GM23338 (cell line): ENCODE measurements around the gene PSMA7. TPM values are rescaled to one million over a fixed set of nuclear protein-coding genes. Genes with fewer than 3 reads are reported as not detected.

Source experiments
- ATAC-seq: fragments of 200-7000 bp; cut with Tn5 transposase; 3 replicates; pipeline ENCODE4 v1.9.1; 2020
- DNase-seq: peaks from one replicate; pipeline ENCODE4 v3.0.0-alpha.2; 2015; ENCODE audit warnings: low spot score
- H2AFZ ChIP-seq: fragments of 200-600 bp; sonication (generic); 2 replicates; pipeline ENCODE4 v1.8.0; 2016; ENCODE audit warnings: antibody characterized with exemption, mild to moderate bottlenecking, moderate library complexity
- H3F3A ChIP-seq: fragments of 200-600 bp; sonication (generic); replicated peaks from 2 replicates; pipeline ENCODE4 v1.8.0; 2017; ENCODE audit warnings: antibody characterized with exemption, mixed run types, low read depth
- H3K27ac ChIP-seq: fragments of 200-600 bp; sonication (generic); 2 replicates; pipeline ENCODE4 v1.6.1; 2016; ENCODE audit warnings: low read depth
- H3K27me3 ChIP-seq: fragments of 200-600 bp; sonication (generic); 2 replicates; pipeline ENCODE4 v1.8.0; 2016; ENCODE audit warnings: mild to moderate bottlenecking, mixed run types, moderate library complexity; ENCODE audit not compliant: insufficient read depth
- H3K36me3 ChIP-seq: fragments of 200-600 bp; sonication (generic); 2 replicates; pipeline ENCODE4 v1.8.0; 2016; ENCODE audit warnings: mild to moderate bottlenecking; ENCODE audit not compliant: insufficient read depth
- H3K4me1 ChIP-seq: fragments of 200-600 bp; sonication (generic); 2 replicates; pipeline ENCODE4 v1.8.0; 2016; ENCODE audit warnings: mild to moderate bottlenecking, moderate library complexity; ENCODE audit not compliant: insufficient read depth
- H3K4me2 ChIP-seq: fragments of 200-600 bp; sonication (generic); 2 replicates; pipeline ENCODE4 v1.7.1; 2017; ENCODE audit warnings: mixed run types
- H3K4me3 ChIP-seq: fragments of 200-600 bp; sonication (generic); 2 replicates; pipeline ENCODE4 v1.6.1; 2016; ENCODE audit warnings: mixed run types
- H3K79me2 ChIP-seq: fragments of 200-600 bp; sonication (generic); replicated peaks from 2 replicates; pipeline ENCODE4 v1.8.0; 2017; ENCODE audit warnings: mild to moderate bottlenecking; ENCODE audit not compliant: insufficient read depth
- H3K9me2 ChIP-seq: fragments of 200-600 bp; sonication (generic); 2 replicates; pipeline ENCODE4 v1.8.0; 2017; ENCODE audit not compliant: insufficient read depth
- H4K20me1 ChIP-seq: fragments of 200-600 bp; sonication (generic); replicated peaks from 2 replicates; pipeline ENCODE4 v1.8.0; 2017; ENCODE audit warnings: mild to moderate bottlenecking; ENCODE audit not compliant: insufficient read depth
- H3K27ac Mint-ChIP-seq: 2 replicates; pipeline ENCODE4 v1.8.0; 2020; ENCODE audit warnings: inconsistent platforms, mild to moderate bottlenecking, moderate library complexity, mixed read lengths
- H3K27me3 Mint-ChIP-seq: 3 replicates; pipeline ENCODE4 v1.8.0; 2022; ENCODE audit warnings: low read depth, mild to moderate bottlenecking, moderate library complexity, mixed read lengths, inconsistent platforms; ENCODE audit not compliant: insufficient read depth, poor library complexity
- H3K36me3 Mint-ChIP-seq: 3 replicates; pipeline ENCODE4 v1.8.0; 2021; ENCODE audit warnings: low read depth, mild to moderate bottlenecking, inconsistent platforms, moderate library complexity, mixed read lengths
- H3K4me1 Mint-ChIP-seq: 3 replicates; pipeline ENCODE4 v1.8.0; 2020; ENCODE audit warnings: mild to moderate bottlenecking, inconsistent platforms, mixed read lengths
- H3K4me3 Mint-ChIP-seq: 3 replicates; pipeline ENCODE4 v1.8.0; 2021; ENCODE audit warnings: moderate library complexity, mild to moderate bottlenecking, inconsistent platforms, mixed read lengths
- H3K9me3 Mint-ChIP-seq: 3 replicates; pipeline ENCODE4 v1.8.0; 2020; ENCODE audit warnings: moderate library complexity, mild to moderate bottlenecking, inconsistent platforms, mixed read lengths
- CREB1 ChIP-seq: fragments of 250-450 bp; sonication (Bioruptor Pico); IDR thresholded peaks from 2 replicates; pipeline ENCODE4 v1.5.0; 2020; ENCODE audit warnings: low read depth, mild to moderate bottlenecking, moderate library complexity
- CTCF ChIP-seq, 2 experiments: fragments of 200-600 bp in 1 of 2; sonication (generic) in 1 of 2; conservative IDR thresholded peaks; 2 replicates each; pipeline versions ENCODE4 v1.5.1 to v1.6.1; 2016 to 2017; ENCODE audit warnings: antibody characterized with exemption in 2 of 2, low read depth in 2 of 2, mild to moderate bottlenecking in 2 of 2, moderate library complexity in 1 of 2
- EZH2 ChIP-seq: fragments of 200-600 bp; sonication (generic); IDR thresholded peaks from one replicate; pipeline ENCODE4 v1.8.0; 2017; ENCODE audit warnings: antibody characterized with exemption, mild to moderate bottlenecking, low read depth; ENCODE audit not compliant: unreplicated experiment
- JUNB ChIP-seq: IDR thresholded peaks from one replicate; pipeline ENCODE4 v1.6.1; 2016; ENCODE audit warnings: antibody characterized with exemption; ENCODE audit not compliant: unreplicated experiment
- POLR2AphosphoS5 ChIP-seq: IDR thresholded peaks from 2 replicates; pipeline ENCODE4 v1.6.1; 2016; ENCODE audit warnings: antibody characterized with exemption, low read depth
- REST ChIP-seq: IDR thresholded peaks from one replicate; pipeline ENCODE4 v1.6.1; 2018; ENCODE audit warnings: antibody characterized with exemption; ENCODE audit not compliant: unreplicated experiment
- STAT1 ChIP-seq: IDR thresholded peaks from one replicate; pipeline ENCODE4 v1.6.1; 2016; ENCODE audit warnings: antibody characterized with exemption; ENCODE audit not compliant: unreplicated experiment
- ZNF331 ChIP-seq: fragments of 250-450 bp; sonication (Bioruptor Pico); IDR thresholded peaks from 2 replicates; pipeline ENCODE4 v1.5.0; 2020; ENCODE audit warnings: low read depth, mild to moderate bottlenecking, moderate library complexity
- ZNF462 ChIP-seq: fragments of 250-450 bp; sonication (Bioruptor Pico); IDR thresholded peaks from 2 replicates; pipeline ENCODE4 v1.5.0; 2020; ENCODE audit warnings: mild to moderate bottlenecking, moderate library complexity
- polyA plus RNA-seq: library from polyadenylated mRNA; unstranded; fragments of >200 nt; fragmentation: Nextera tagmentation; extraction: Ambion mirVana; gene quantifications from 2 replicates; pipeline ENCODE4 v1.2.1, GENCODE V29; 2016
- total RNA-seq: library from RNA; depleted of rRNA; stranded (reverse); fragments of >200 nt; shearing (Covaris generic); gene quantifications from 2 replicates; pipeline ENCODE4 v1.2.3, GENCODE V29; 2014

Gene PSMA7
- total and polyA plus RNA-seq, 2 experiments from 2014 or later = 357 to 628 TPM

- no peak for ATAC-seq
- TF ChIP-seq JUNB = no peak
- TF ChIP-seq REST = no peak
- no peak for TF ChIP-seq CTCF (conservative IDR thresholded peaks at IDR 0.05; ENCODE audit: low read depth in 2 of 2)
- TF ChIP-seq ZNF331 = no peak
- TF ChIP-seq STAT1 = no peak
- TF ChIP-seq POLR2AphosphoS5 = no peak
- Histone ChIP-seq H3K9me2 (no peaks in the 10 kb centered on the region), H3K79me2 (peaks cover 46% of the 10 kb centered on the region), H3K36me3 (peaks cover 9% of the 10 kb centered on the region; the same call in 1 of the 2 replicates), H3K4me1 (peaks cover 23% of the 10 kb centered on the region), H3K27me3 (no peaks in the 10 kb centered on the region), H3K4me2 (no peak overlapping the region), H3K4me3 (no peak overlapping the region), H3K27ac (no peak overlapping the region), H3F3A (peaks cover 8% of the 10 kb centered on the region; the same call in 1 of the 2 replicates), H4K20me1 (peaks cover 23% of the 10 kb centered on the region), H2AFZ (no peak overlapping the region)
- no peak for DNase-seq
- H3K4me1 Mint-ChIP-seq = peaks cover 24% of the 10 kb centered on the region
- H3K27ac Mint-ChIP-seq = no peak overlapping the region
- peaks cover 6% of the 10 kb centered on the region for H3K27me3 Mint-ChIP-seq
- H3K36me3 Mint-ChIP-seq = peaks cover 41% of the 10 kb centered on the region
- no peaks in the 10 kb centered on the region for H3K9me3 Mint-ChIP-seq
- H3K4me3 Mint-ChIP-seq = no peak overlapping the region
Observed at GRCh38 chr20:62159052-62159451, 15.9 kb upstream of the PSMA7 start.

GRCh38 chr20:62158541-62158940 is 15.3 kb upstream of the PSMA7 start:
- Histone ChIP-seq H3K27me3 (no peaks in the 10 kb centered on the region), H3K4me2 (no peak overlapping the region), H4K20me1 (peaks cover 27% of the 10 kb centered on the region), H3F3A (peaks cover 10% of the 10 kb centered on the region; the same call in 1 of the 2 replicates), H3K9me2 (no peaks in the 10 kb centered on the region), H2AFZ (no peak overlapping the region), H3K4me1 (peaks cover 23% of the 10 kb centered on the region), H3K27ac (no peak overlapping the region), H3K36me3 (peaks cover 9% of the 10 kb centered on the region; the same call in 1 of the 2 replicates), H3K79me2 (peaks cover 51% of the 10 kb centered on the region), H3K4me3 (no peak overlapping the region)
- Mint-ChIP-seq H3K27me3 (peaks cover 3% of the 10 kb centered on the region), H3K27ac (no peak overlapping the region), H3K4me3 (no peak overlapping the region), H3K9me3 (peaks cover 2% of the 10 kb centered on the region; the same call in 1 of the 3 replicates), H3K36me3 (peaks cover 41% of the 10 kb centered on the region), H3K4me1 (peaks cover 28% of the 10 kb centered on the region)
- ATAC-seq = no peak
- DNase-seq = no peak
- no peak for TF ChIP-seq ZNF462 (CRISPR knock-in tag)
- no peak for TF ChIP-seq POLR2AphosphoS5
- TF ChIP-seq CREB1 = no peak
- no peak for TF ChIP-seq EZH2
